ENCODE results near the gene XRCC4.
"Not testable (repeated sequence)": the region's sequence is repeated elsewhere in the genome, so short reads cannot be mapped to it uniquely, and the experiment has no call there.

The XRCC4 gene

GRCh38 chr5:83342465-83342864 is 265.1 kb downstream of the XRCC4 start:
- no peak for DNase-seq (ENCODE audit: low read depth in 3 of 3, low spot score in 1 of 3)

GRCh38 chr5:83343299-83343698 is 266.0 kb downstream of the XRCC4 start:
- DNase-seq (ENCODE audit: low read depth in 3 of 3, low spot score in 1 of 3), result no peak

GRCh38 chr5:83345423-83345822 is 268.1 kb downstream of the XRCC4 start:
- DNase-seq (ENCODE audit: low read depth in 3 of 3, low spot score in 1 of 3), result no peak

- DNase-seq (ENCODE audit: low read depth in 3 of 3, low spot score in 1 of 3), result no peak
Observed at GRCh38 chr5:83348281-83348780, 271.0 kb downstream of the XRCC4 start.

GRCh38 chr5:83353231-83353630 is 275.9 kb downstream of the XRCC4 start:
- no peak for DNase-seq (ENCODE audit: low read depth in 3 of 3, low spot score in 1 of 3)

GRCh38 chr5:83353774-83354173 is 276.4 kb downstream of the XRCC4 start:
- no peak for DNase-seq (ENCODE audit: low read depth in 3 of 3, low spot score in 1 of 3)

- DNase-seq (ENCODE audit: low read depth in 3 of 3, low spot score in 1 of 3), result no peak
Observed at GRCh38 chr5:83354958-83355357, 277.6 kb downstream of the XRCC4 start.

- not testable (repeated sequence) for DNase-seq (ENCODE audit: low read depth in 3 of 3, low spot score in 1 of 3)
Observed at GRCh38 chr5:83355482-83356014, 278.2 kb downstream of the XRCC4 start.

- no peak for DNase-seq (ENCODE audit: low read depth in 3 of 3, low spot score in 1 of 3)
Observed at GRCh38 chr5:83357621-83358231, 280.4 kb downstream of the XRCC4 start.

GRCh38 chr5:83360573-83360972 is 283.2 kb downstream of the XRCC4 start:
- DNase-seq (ENCODE audit: low read depth in 3 of 3, low spot score in 1 of 3), result no peak

GRCh38 chr5:83362526-83362925 is 285.2 kb downstream of the XRCC4 start:
- no peak for DNase-seq (ENCODE audit: low read depth in 3 of 3, low spot score in 1 of 3)

GRCh38 chr5:83363111-83363885 is 286.0 kb downstream of the XRCC4 start:
- DNase-seq (ENCODE audit: low read depth in 3 of 3, low spot score in 1 of 3), result no peak

GRCh38 chr5:83363886-83364275 is 286.5 kb downstream of the XRCC4 start:
- DNase-seq (ENCODE audit: low read depth in 3 of 3, low spot score in 1 of 3), result no peak

- no peak for DNase-seq (ENCODE audit: low read depth in 3 of 3, low spot score in 1 of 3)
Observed at GRCh38 chr5:83364312-83365299, 287.3 kb downstream of the XRCC4 start.

- no peak for DNase-seq (ENCODE audit: low read depth in 3 of 3, low spot score in 1 of 3)
Observed at GRCh38 chr5:83368319-83368718, 291.0 kb downstream of the XRCC4 start.

- no peak for DNase-seq (ENCODE audit: low read depth in 3 of 3, low spot score in 1 of 3)
Observed at GRCh38 chr5:83368835-83369234, 291.5 kb downstream of the XRCC4 start.

- no peak for DNase-seq (ENCODE audit: low read depth in 3 of 3, low spot score in 1 of 3)
Observed at GRCh38 chr5:83370957-83371356, 293.6 kb downstream of the XRCC4 start.

GRCh38 chr5:83371726-83372125 is 294.4 kb downstream of the XRCC4 start:
- no peak for DNase-seq (ENCODE audit: low read depth in 3 of 3, low spot score in 1 of 3)

- no peak for DNase-seq (ENCODE audit: low read depth in 3 of 3, low spot score in 1 of 3)
Observed at GRCh38 chr5:83374547-83374946, 297.2 kb downstream of the XRCC4 start.

GRCh38 chr5:83375049-83375745 is 297.9 kb downstream of the XRCC4 start:
- no peak for DNase-seq (ENCODE audit: low read depth in 3 of 3, low spot score in 1 of 3)

GRCh38 chr5:83376461-83376860 is 299.1 kb downstream of the XRCC4 start:
- no peak for DNase-seq (ENCODE audit: low read depth in 3 of 3, low spot score in 1 of 3)
